GM23248 (cell line): ENCODE data around the gene PRR22. TPM values are rescaled to one million over a fixed set of nuclear protein-coding genes. Genes with fewer than 3 reads are reported as not detected.

Experiments used
- DNase-seq: peaks from one replicate; pipeline ENCODE4 v3.0.0-alpha.2; 2015
- H2AFZ ChIP-seq: fragments of 200-600 bp; sonication (generic); 2 replicates; pipeline ENCODE4 v1.6.1; 2016; ENCODE audit warnings: antibody characterized with exemption
- H3F3A ChIP-seq: fragments of 200-600 bp; sonication (generic); 2 replicates; pipeline ENCODE4 v1.6.1; 2016; ENCODE audit warnings: mild to moderate bottlenecking, antibody characterized with exemption, mixed run types; ENCODE audit not compliant: insufficient read depth
- H3K27ac ChIP-seq: fragments of 200-600 bp; sonication (generic); 2 replicates; pipeline ENCODE4 v1.5.1; 2016; ENCODE audit warnings: mild to moderate bottlenecking
- H3K27me3 ChIP-seq: fragments of 200-600 bp; sonication (generic); replicated peaks from 2 replicates; pipeline ENCODE4 v1.6.1; 2016; ENCODE audit warnings: mild to moderate bottlenecking; ENCODE audit not compliant: insufficient read depth
- H3K36me3 ChIP-seq: fragments of 200-600 bp; sonication (generic); 2 replicates; pipeline ENCODE4 v1.6.1; 2016; ENCODE audit warnings: low read depth, mild to moderate bottlenecking
- H3K4me1 ChIP-seq: fragments of 200-600 bp; sonication (generic); 2 replicates; pipeline ENCODE4 v1.6.1; 2016; ENCODE audit warnings: mild to moderate bottlenecking; ENCODE audit not compliant: insufficient read depth
- H3K4me2 ChIP-seq: fragments of 200-600 bp; sonication (generic); one replicate; pipeline ENCODE4 v1.6.1; 2016; ENCODE audit warnings: mild to moderate bottlenecking; ENCODE audit not compliant: unreplicated experiment
- H3K4me3 ChIP-seq: fragments of 200-600 bp; sonication (generic); 2 replicates; pipeline ENCODE4 v1.5.1; 2016; ENCODE audit warnings: mild to moderate bottlenecking
- H3K79me2 ChIP-seq: fragments of 200-600 bp; sonication (generic); 2 replicates; pipeline ENCODE4 v1.6.1; 2016; ENCODE audit warnings: mild to moderate bottlenecking; ENCODE audit not compliant: insufficient read depth
- H3K9ac ChIP-seq: fragments of 200-600 bp; sonication (generic); 2 replicates; pipeline ENCODE4 v1.6.1; 2016; ENCODE audit warnings: mild to moderate bottlenecking
- H3K9me2 ChIP-seq: fragments of 200-600 bp; sonication (generic); 2 replicates; pipeline ENCODE4 v1.6.1; 2016; ENCODE audit warnings: mixed run types, mild to moderate bottlenecking, moderate library complexity; ENCODE audit not compliant: insufficient read depth
- H3K9me3 ChIP-seq: fragments of 200-600 bp; sonication (generic); one replicate; pipeline ENCODE4 v1.6.1; 2017; ENCODE audit warnings: low read depth
- H4K20me1 ChIP-seq: fragments of 200-600 bp; sonication (generic); 2 replicates; pipeline ENCODE4 v1.6.0; 2016; ENCODE audit not compliant: insufficient read depth
- EZH2 ChIP-seq: fragments of 200-600 bp; sonication (generic); IDR thresholded peaks from 2 replicates; pipeline ENCODE4 v1.6.1; 2018; ENCODE audit warnings: antibody characterized with exemption, mild to moderate bottlenecking; ENCODE audit not compliant: insufficient read depth, poor library complexity, severe bottlenecking
- EZH2phosphoT487 ChIP-seq: fragments of 200-600 bp; sonication (generic); IDR thresholded peaks from 2 replicates; pipeline ENCODE4 v1.6.1; 2018; ENCODE audit warnings: antibody characterized with exemption, moderate library complexity, mild to moderate bottlenecking, low read depth; ENCODE audit not compliant: insufficient read depth
- WGBS, 2 experiments: methylation state at CpG; one replicate each; pipeline ENCODE4 v1.1.6; 2015 to 2017; ENCODE audit warnings: low lambda C conversion rate in 2 of 2, low coverage in 1 of 2; ENCODE audit errors: missing lambda C conversion rate in 2 of 2; 5-methylcytosine and 5-hydroxymethylcytosine counted together
- in situ Hi-C: fragments of 300-500 bp; cut with MboI; formaldehyde crosslinking; loops from 2 replicates; pipeline ENCODE4 v1.15.0; 2020
- polyA plus RNA-seq: library from polyadenylated mRNA; unstranded; fragments of >200 nt; fragmentation: Nextera tagmentation; extraction: Ambion mirVana; gene quantifications from 2 replicates; pipeline ENCODE4 v1.2.1, GENCODE V29; 2016
- total RNA-seq: library from RNA; depleted of rRNA; stranded (reverse); fragments of >200 nt; shearing (Covaris generic); gene quantifications from 2 replicates; pipeline ENCODE4 v1.2.3, GENCODE V29; 2014

PRR22 gene
- total and polyA plus RNA-seq, 2 experiments from 2014 or later: 0.19 TPM; not detected in 1

DNA sequence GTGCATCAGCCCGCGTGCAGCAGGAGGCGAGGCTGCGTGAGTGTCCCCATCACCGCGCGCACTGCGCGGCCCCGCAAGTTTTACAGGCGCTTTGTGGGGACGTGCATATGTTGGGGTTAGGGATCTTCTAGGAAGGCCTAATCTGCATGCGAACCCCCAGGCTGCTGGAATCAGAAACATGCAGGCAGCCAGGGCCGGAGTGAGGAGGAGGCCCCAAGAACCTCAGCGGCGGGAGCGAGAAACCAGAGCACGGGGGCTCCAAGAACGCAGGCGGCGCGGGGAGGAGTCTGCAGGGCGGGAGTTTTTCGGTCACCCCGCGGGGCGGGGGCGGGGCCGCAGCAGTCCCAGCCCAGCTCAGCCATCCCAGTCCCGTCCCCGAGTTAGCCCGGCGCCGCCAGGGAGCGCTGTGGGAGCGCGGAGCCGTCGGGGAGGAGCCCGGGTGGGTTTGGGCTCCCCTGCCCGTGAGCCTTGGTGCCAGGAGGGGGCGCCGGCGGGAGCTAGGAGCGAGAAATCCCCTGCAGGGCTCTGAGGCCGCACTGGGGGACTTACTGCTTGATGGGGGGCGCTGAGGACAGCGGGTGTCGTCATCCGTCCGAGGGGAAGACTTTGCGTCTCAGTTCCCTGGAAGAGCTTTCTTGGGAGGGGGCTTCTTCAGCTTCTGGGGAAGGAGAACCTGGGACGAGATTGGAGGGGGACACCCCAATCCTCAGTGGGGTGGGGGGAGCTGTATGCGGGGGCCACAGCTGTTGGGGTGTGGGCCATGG lies 19.4 kb upstream of the PRR22 start:
- Histone ChIP-seq H3K27me3 (peaks cover 15% of the 10 kb centered on the region), H3K9me2 (no peaks in the 10 kb centered on the region), H2AFZ (peak overlapping the region; percentile 80), H3K9ac (0 out of 2 replicates have a peak overlapping the region, but pooled peaks have one; percentile 36), H3K27ac (no peak overlapping the region), H4K20me1 (no peaks in the 10 kb centered on the region), H3K9me3 (no peaks in the 10 kb centered on the region), H3K4me3 (peak overlapping the region; percentile 66), H3K4me1 (no peaks in the 10 kb centered on the region), H3K79me2 (no peaks in the 10 kb centered on the region), H3F3A (no peaks in the 10 kb centered on the region), H3K4me2 (peak overlapping the region; percentile 85), H3K36me3 (no peaks in the 10 kb centered on the region)
- TF ChIP-seq EZH2phosphoT487: no peak
- in situ Hi-C loops: loop anchor here (5.0 kb wide), 1 partner anchor 88 kb away; no protein-coding TSS in a partner anchor
- 6 to 9% methylated on average over 41 to 45 of the region's 54 CpGs for WGBS, 2 experiments
- peak; percentile 89 for DNase-seq

DNA sequence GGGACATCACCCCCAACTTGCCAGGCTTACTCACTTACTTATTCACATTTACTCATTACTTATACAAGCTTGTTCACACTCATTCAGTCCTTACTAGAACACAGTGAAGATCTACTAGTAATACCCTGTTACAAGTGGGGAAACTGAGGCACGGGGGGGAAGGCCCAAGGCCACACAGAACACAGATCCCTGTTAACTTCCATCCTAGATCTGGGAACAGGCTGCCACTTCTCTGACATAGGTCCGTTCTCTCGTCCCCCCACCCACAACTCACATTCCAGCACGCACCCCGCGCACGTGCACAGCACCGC lies 18.9 kb upstream of the PRR22 start:
- peaks cover 15% of the 10 kb centered on the region for H3K27me3 ChIP-seq
- H3K4me2 ChIP-seq: peak overlapping the region; percentile 85
- H3K4me1 ChIP-seq: no peaks in the 10 kb centered on the region
- H3K9me2 ChIP-seq: no peaks in the 10 kb centered on the region
- H3F3A ChIP-seq: no peaks in the 10 kb centered on the region
- H3K4me3 ChIP-seq: peak overlapping the region; percentile 66
- H2AFZ ChIP-seq: peak overlapping the region; percentile 80
- TF ChIP-seq EZH2 (no peak), EZH2phosphoT487 (no peak)
- H3K36me3 ChIP-seq: no peaks in the 10 kb centered on the region
- no peaks in the 10 kb centered on the region for H3K9me3 ChIP-seq
- in situ Hi-C loops: loop anchor here (5.0 kb wide), 1 partner anchor 89 kb away; no protein-coding TSS in a partner anchor
- 0 out of 2 replicates have a peak overlapping the region, but pooled peaks have one; percentile 36 for H3K9ac ChIP-seq
- no peaks in the 10 kb centered on the region for H3K79me2 ChIP-seq
- H3K27ac ChIP-seq: no peak overlapping the region
- WGBS, 2 experiments: 1 to 3% methylated on average over 8 of the region's 8 CpGs
- no peaks in the 10 kb centered on the region for H4K20me1 ChIP-seq
- DNase-seq: no peak

DNA sequence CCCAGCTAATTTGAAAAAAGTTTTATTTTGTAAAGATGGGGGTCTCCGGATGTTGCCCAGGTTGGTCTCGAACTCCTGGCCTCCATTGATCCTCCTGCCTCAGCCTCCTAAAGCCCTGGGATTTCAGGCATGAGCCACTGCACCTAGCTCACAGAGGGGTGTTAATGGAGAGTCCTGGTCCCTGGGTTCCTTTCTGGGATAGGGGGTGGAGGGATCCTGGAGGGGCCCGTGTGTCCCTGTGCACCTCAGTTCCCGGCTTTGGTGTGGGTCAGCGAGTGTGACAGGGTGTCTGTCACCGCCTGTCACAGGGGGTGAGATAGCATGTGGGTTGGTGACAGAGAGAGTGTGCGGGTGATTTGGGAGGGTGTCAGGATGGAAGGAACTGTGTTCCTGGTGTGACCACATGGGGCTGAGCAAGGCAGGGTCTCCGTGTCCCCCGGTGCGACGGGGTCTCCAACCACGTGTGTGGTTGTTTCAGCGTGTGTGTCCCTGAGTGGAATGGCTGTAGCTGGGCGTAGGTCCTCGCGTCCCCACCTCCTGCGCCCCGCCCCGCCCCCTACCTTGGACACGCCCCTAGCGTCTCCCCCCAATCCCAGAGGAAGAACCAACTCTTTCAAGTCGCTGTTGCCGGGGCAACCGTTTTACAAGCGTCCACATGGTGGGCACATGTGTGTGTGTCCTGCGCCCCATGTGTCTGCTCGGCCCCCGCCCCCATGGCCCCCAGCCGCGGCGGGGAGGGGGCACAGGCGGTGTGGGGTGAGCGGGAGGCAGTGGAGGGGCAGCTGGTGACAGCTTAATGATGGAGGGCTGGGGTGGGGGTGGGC lies 17.5 kb upstream of the PRR22 start:
- Histone ChIP-seq H3K9me2 (no peaks in the 10 kb centered on the region), H2AFZ (no peak overlapping the region), H3K27me3 (peaks cover 15% of the 10 kb centered on the region), H3K9me3 (no peaks in the 10 kb centered on the region), H4K20me1 (no peaks in the 10 kb centered on the region), H3K36me3 (no peaks in the 10 kb centered on the region), H3K79me2 (no peaks in the 10 kb centered on the region), H3K4me3 (no peak overlapping the region), H3K27ac (no peak overlapping the region), H3K4me2 (no peak overlapping the region), H3F3A (no peaks in the 10 kb centered on the region), H3K9ac (no peak overlapping the region), H3K4me1 (no peaks in the 10 kb centered on the region)
- in situ Hi-C loops: loop anchor here (5.0 kb wide), 1 partner anchor 90 kb away; no protein-coding TSS in a partner anchor
- DNase-seq: peak; percentile 62
- 6 to 9% methylated on average over 24 to 33 of the region's 33 CpGs for WGBS, 2 experiments
- no peak for TF ChIP-seq EZH2

DNA sequence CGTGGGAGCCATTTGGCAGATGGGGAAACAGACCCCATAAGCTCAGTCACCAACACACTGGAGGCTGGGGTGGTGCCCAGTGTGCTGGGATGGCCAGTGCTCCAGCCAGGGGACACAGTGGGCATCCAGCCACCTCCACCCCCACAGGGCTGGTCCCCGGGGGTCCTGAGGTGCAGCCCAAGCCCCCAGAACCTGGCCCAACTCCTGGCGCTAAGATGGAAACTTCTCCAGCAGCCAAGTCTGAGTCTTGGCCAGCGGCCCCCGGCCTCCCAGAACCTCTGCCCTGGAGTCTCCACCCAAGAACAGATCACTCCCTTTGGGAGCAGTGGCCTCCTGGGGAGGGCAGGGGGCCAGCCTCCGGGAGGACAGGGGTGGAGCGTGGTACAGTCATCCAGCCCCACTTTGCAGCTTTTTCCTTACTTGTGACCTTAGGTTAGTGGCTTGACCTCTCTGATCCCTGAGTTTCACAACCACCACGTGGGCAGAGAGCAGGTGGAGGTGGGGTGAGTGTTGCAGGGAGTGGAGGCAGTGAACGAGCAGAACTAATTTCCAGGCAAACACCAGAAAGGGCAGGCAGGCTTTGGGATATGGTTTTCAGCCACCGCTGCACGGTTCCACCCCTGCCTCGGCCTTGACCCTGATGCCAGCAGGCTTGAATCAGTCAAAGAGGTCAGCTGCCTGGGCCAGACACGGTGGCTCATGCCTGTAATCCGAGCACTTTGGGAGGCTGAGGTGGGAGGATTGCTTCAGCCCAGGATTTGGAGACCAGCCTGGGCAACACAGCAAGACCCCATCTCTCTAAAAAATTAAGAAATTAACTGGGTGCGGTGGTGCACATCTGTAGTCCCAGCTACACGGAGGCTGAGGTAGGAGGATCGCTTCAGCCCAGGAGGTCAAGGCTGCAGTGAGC lies 16.1 kb upstream of the PRR22 start:
- H3K9me2 ChIP-seq: no peaks in the 10 kb centered on the region
- H3F3A ChIP-seq: no peaks in the 10 kb centered on the region
- 39 to 45% methylated on average over 17 of the region's 17 CpGs for WGBS, 2 experiments
- peaks cover 9% of the 10 kb centered on the region for H3K27me3 ChIP-seq
- no peak overlapping the region for H3K4me2 ChIP-seq
- no peak overlapping the region for H3K27ac ChIP-seq
- in situ Hi-C loops: loop anchor here (5.0 kb wide), 1 partner anchor 92 kb away; no protein-coding TSS in a partner anchor
- H4K20me1 ChIP-seq: no peaks in the 10 kb centered on the region
- TF ChIP-seq EZH2 (no peak), EZH2phosphoT487 (no peak)
- H3K79me2 ChIP-seq: no peaks in the 10 kb centered on the region
- H2AFZ ChIP-seq: no peak overlapping the region
- H3K4me1 ChIP-seq: no peaks in the 10 kb centered on the region
- H3K9ac ChIP-seq: no peak overlapping the region
- no peak overlapping the region for H3K4me3 ChIP-seq
- DNase-seq: no peak
- H3K36me3 ChIP-seq: no peaks in the 10 kb centered on the region
- H3K9me3 ChIP-seq: no peaks in the 10 kb centered on the region
